H9 (cell line): ENCODE data around the gene ZNF385D. TPM values are rescaled to one million over a fixed set of nuclear protein-coding genes. Genes with fewer than 3 reads are reported as not detected.

Experiments used
- DNase-seq: peaks from one replicate; pipeline ENCODE4 v3.0.0-alpha.2; 2017
- H2AFZ ChIP-seq: one replicate; pipeline ENCODE4 v1.6.1; 2013; ENCODE audit warnings: mild to moderate bottlenecking, low read length, control low read depth, moderate library complexity
- H2AK5ac ChIP-seq: 2 replicates; pipeline ENCODE4 v1.6.1; 2013; ENCODE audit warnings: low read length, control low read depth, mixed read lengths; ENCODE audit not compliant: insufficient read length
- H2BK120ac ChIP-seq: one replicate; pipeline ENCODE4 v1.6.1; 2013; ENCODE audit warnings: low read depth, mild to moderate bottlenecking, low read length, control low read depth, inconsistent platforms; ENCODE audit not compliant: poor library complexity, severe bottlenecking
- H2BK12ac ChIP-seq: 2 replicates; pipeline ENCODE4 v1.6.1; 2013; ENCODE audit warnings: low read length, control low read depth, mixed read lengths, low read depth; ENCODE audit not compliant: insufficient read length
- H2BK15ac ChIP-seq: 2 replicates; pipeline ENCODE4 v1.6.1; 2013; ENCODE audit warnings: low read depth, low read length, control low read depth
- H2BK20ac ChIP-seq: one replicate; pipeline ENCODE4 v1.6.1; 2013; ENCODE audit warnings: low read depth, mild to moderate bottlenecking, low read length, control low read depth, inconsistent platforms; ENCODE audit not compliant: poor library complexity, severe bottlenecking
- H2BK5ac ChIP-seq: 2 replicates; pipeline ENCODE4 v1.6.1; 2013; ENCODE audit warnings: low read length, control low read depth, mixed read lengths; ENCODE audit not compliant: insufficient read length
- H3K14ac ChIP-seq: 2 replicates; pipeline ENCODE4 v1.6.1; 2013; ENCODE audit warnings: low read length, control low read depth; ENCODE audit not compliant: insufficient read depth
- H3K18ac ChIP-seq: 2 replicates; pipeline ENCODE4 v1.6.1; 2013; ENCODE audit warnings: low read depth, mild to moderate bottlenecking, mixed read lengths, low read length, control low read depth; ENCODE audit not compliant: insufficient read length
- H3K23ac ChIP-seq: 2 replicates; pipeline ENCODE4 v1.6.1; 2013; ENCODE audit warnings: low read length, control low read depth, mixed read lengths, low read depth; ENCODE audit not compliant: insufficient read length
- H3K23me2 ChIP-seq: 2 replicates; pipeline ENCODE4 v1.6.1; 2013; ENCODE audit warnings: low read depth, mild to moderate bottlenecking, mixed read lengths, low read length, control low read depth; ENCODE audit not compliant: insufficient read length, poor library complexity, severe bottlenecking
- H3K27ac ChIP-seq: 2 replicates; pipeline ENCODE4 v1.5.1; 2013; ENCODE audit warnings: low read length, control low read depth, mixed read lengths, low read depth; ENCODE audit not compliant: insufficient read length
- H3K27me3 ChIP-seq: 2 replicates; pipeline ENCODE4 v1.6.1; 2013; ENCODE audit warnings: low read length, control low read depth, inconsistent platforms; ENCODE audit not compliant: insufficient read depth
- H3K4ac ChIP-seq: 2 replicates; pipeline ENCODE4 v1.6.1; 2013; ENCODE audit warnings: low read depth, mild to moderate bottlenecking, control low read depth, inconsistent platforms, low read length, moderate library complexity
- H3K4me1 ChIP-seq: 2 replicates; pipeline ENCODE4 v1.6.1; 2013; ENCODE audit warnings: low read length, control low read depth, inconsistent platforms; ENCODE audit not compliant: insufficient read depth
- H3K4me2 ChIP-seq: 2 replicates; pipeline ENCODE4 v1.6.1; 2013; ENCODE audit warnings: low read length, control low read depth, mixed read lengths; ENCODE audit not compliant: insufficient read length, insufficient read depth
- H3K56ac ChIP-seq: 2 replicates; pipeline ENCODE4 v1.6.1; 2013; ENCODE audit warnings: low read depth, mild to moderate bottlenecking, mixed read lengths, low read length, control low read depth; ENCODE audit not compliant: insufficient read length
- H3K79me1 ChIP-seq: 2 replicates; pipeline ENCODE4 v1.6.1; 2013; ENCODE audit warnings: low read depth, mild to moderate bottlenecking, moderate library complexity, low read length, control low read depth, inconsistent platforms; ENCODE audit not compliant: insufficient read depth, poor library complexity, severe bottlenecking
- H3K79me2 ChIP-seq: 2 replicates; pipeline ENCODE4 v1.6.1; 2013; ENCODE audit warnings: low read length, control low read depth, inconsistent platforms; ENCODE audit not compliant: insufficient read depth
- H3K9ac ChIP-seq: 2 replicates; pipeline ENCODE4 v1.6.1; 2013; ENCODE audit warnings: low read length, control low read depth, mixed read lengths; ENCODE audit not compliant: insufficient read length; ENCODE audit errors: extremely low read depth
- H3K9me3 ChIP-seq: one replicate; pipeline ENCODE4 v1.6.1; 2013; ENCODE audit warnings: low read depth, low read length, inconsistent platforms; ENCODE audit not compliant: control insufficient read depth
- H3T11ph ChIP-seq: one replicate; pipeline ENCODE4 v1.6.1; 2013; ENCODE audit warnings: mild to moderate bottlenecking, low read length, control low read depth, inconsistent platforms
- H4K20me1 ChIP-seq: one replicate; pipeline ENCODE4 v1.6.1; 2013; ENCODE audit not compliant: control insufficient read depth, insufficient read length, insufficient read depth
- H4K5ac ChIP-seq: 2 replicates; pipeline ENCODE4 v1.6.1; 2013; ENCODE audit warnings: low read depth, mild to moderate bottlenecking, mixed read lengths, low read length, control low read depth; ENCODE audit not compliant: insufficient read length
- H4K8ac ChIP-seq: replicated peaks from 2 replicates; pipeline ENCODE4 v1.6.1; 2013; ENCODE audit warnings: low read length, control low read depth, mixed read lengths, low read depth; ENCODE audit not compliant: insufficient read length
- H4K91ac ChIP-seq: 2 replicates; pipeline ENCODE4 v1.6.1; 2013; ENCODE audit warnings: low read depth, mild to moderate bottlenecking, moderate library complexity, mixed read lengths, low read length, control low read depth; ENCODE audit not compliant: insufficient read length
- H3K27ac Mint-ChIP-seq, 3 experiments: 2 replicates in 2 of 3; 3 replicates in 1 of 3; pipeline ENCODE4 v1.8.0; 2020 to 2021; ENCODE audit warnings: mixed read lengths in 3 of 3, mild to moderate bottlenecking in 1 of 3, moderate library complexity in 1 of 3
- H3K27me3 Mint-ChIP-seq: 2 replicates; pipeline ENCODE4 v1.8.0; 2021; ENCODE audit warnings: low read depth, mild to moderate bottlenecking, moderate library complexity, mixed read lengths
- H3K36me3 Mint-ChIP-seq, 3 experiments: 2 replicates in 2 of 3; 3 replicates in 1 of 3; pipeline ENCODE4 v1.8.0; 2020 to 2021; ENCODE audit warnings: low read depth in 3 of 3, mixed read lengths in 3 of 3; ENCODE audit not compliant: insufficient read depth in 1 of 3
- H3K4me1 Mint-ChIP-seq, 2 experiments: 2 replicates each; pipeline ENCODE4 v1.8.0; 2020; ENCODE audit warnings: mixed read lengths in 2 of 2
- H3K4me3 Mint-ChIP-seq, 2 experiments: 2 replicates in 1 of 2; 3 replicates in 1 of 2; pipeline ENCODE4 v1.8.0; 2020 to 2021; ENCODE audit warnings: mild to moderate bottlenecking in 2 of 2, mixed read lengths in 2 of 2, moderate library complexity in 1 of 2
- H3K9me3 Mint-ChIP-seq, 2 experiments: 2 replicates in 1 of 2; 3 replicates in 1 of 2; pipeline ENCODE4 v1.8.0; 2020; ENCODE audit warnings: mild to moderate bottlenecking in 2 of 2, mixed read lengths in 2 of 2, moderate library complexity in 1 of 2
- CTCF ChIP-seq: fragments of 200-600 bp; sonication (generic); conservative IDR thresholded peaks from 3 replicates; pipeline ENCODE4 v1.8.0; 2021; ENCODE audit warnings: antibody characterized with exemption, mild to moderate bottlenecking
- WGBS: extraction: QIAGEN DNeasy Blood & Tissue Kit; methylation state at CpG from one replicate; pipeline ENCODE4 v1.1.7; 2013; ENCODE audit warnings: missing lambda C conversion rate, low lambda C conversion rate, mixed read lengths; ENCODE audit not compliant: insufficient read length; ENCODE audit errors: extremely low coverage; 5-methylcytosine and 5-hydroxymethylcytosine counted together
- total RNA-seq: library from RNA; stranded (reverse); gene quantifications from 2 replicates; pipeline ENCODE4 v1.2.1, GENCODE V29; 2021

Gene ZNF385D
- total RNA-seq, 1 experiment from 2014 or later = 1.5 TPM

DNA sequence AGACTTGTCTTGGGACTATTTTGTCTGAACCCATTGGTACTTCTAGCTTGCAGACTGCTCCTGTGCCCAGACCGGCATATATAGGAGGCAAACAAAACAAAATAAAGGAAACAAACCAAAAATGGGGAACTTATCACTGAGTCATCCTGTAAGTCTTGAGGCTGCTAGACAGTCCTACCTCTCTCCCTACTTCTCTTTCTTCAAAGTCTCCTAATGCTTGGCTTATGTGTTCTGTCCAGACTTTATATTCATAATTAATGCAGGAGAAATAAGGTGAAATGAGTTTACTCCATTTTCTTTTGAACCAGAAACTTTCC lies 266.2 kb downstream of the ZNF385D start:
- Mint-ChIP-seq H3K4me1 (no peaks in the 10 kb centered on the region), H3K27me3 (no peaks in the 10 kb centered on the region), H3K36me3 (no peaks in the 10 kb centered on the region), H3K4me3 (no peak overlapping the region), H3K9me3 (no peaks in the 10 kb centered on the region; a peak in 1 of 5 replicates), H3K27ac (no peak overlapping the region)
- H3K4ac ChIP-seq = no peak overlapping the region
- no peak overlapping the region for H4K8ac ChIP-seq
- H3K79me1 ChIP-seq = no peaks in the 10 kb centered on the region
- no peaks in the 10 kb centered on the region for H3K27me3 ChIP-seq
- H4K5ac ChIP-seq = no peak overlapping the region
- no peak overlapping the region for H3K9ac ChIP-seq
- no peak overlapping the region for H4K91ac ChIP-seq
- no CpG with 5 or more reads among the region's 1 CpG for WGBS
- H3T11ph ChIP-seq = no peak overlapping the region
- TF ChIP-seq CTCF = no peak
- no peak overlapping the region for H3K56ac ChIP-seq
- H4K20me1 ChIP-seq = no peaks in the 10 kb centered on the region
- H3K79me2 ChIP-seq = no peaks in the 10 kb centered on the region
- no peak overlapping the region for H2AK5ac ChIP-seq
- no peaks in the 10 kb centered on the region for H3K9me3 ChIP-seq
- no peak overlapping the region for H2BK12ac ChIP-seq
- H2BK5ac ChIP-seq = no peak overlapping the region
- H3K4me1 ChIP-seq = no peaks in the 10 kb centered on the region
- no peak overlapping the region for H3K23ac ChIP-seq
- no peak overlapping the region for H2BK15ac ChIP-seq
- no peak overlapping the region for H3K18ac ChIP-seq
- H2BK120ac ChIP-seq = no peak overlapping the region
- no peak overlapping the region for H3K14ac ChIP-seq
- DNase-seq = no peak
- no peak overlapping the region for H3K4me2 ChIP-seq
- no peak overlapping the region for H3K27ac ChIP-seq
- no peak overlapping the region for H2AFZ ChIP-seq
- H3K23me2 ChIP-seq = no peaks in the 10 kb centered on the region
- no peak overlapping the region for H2BK20ac ChIP-seq
